Choroid plexus epithelial cell (primary cell): ENCODE measurements around the gene LRRC31.

ENCODE experiments used
- DNase-seq: peaks from one replicate; pipeline ENCODE4 v3.0.0-alpha.2; 2010; ENCODE audit warnings: low read depth
- H3K4me3 ChIP-seq: 2 replicates; pipeline ENCODE4 v1.5.1; 2011; ENCODE audit warnings: low read depth, mild to moderate bottlenecking, control low read depth, low read length, moderate library complexity
- TF ChIP-seq, protein P1 (sequence below): conservative IDR thresholded peaks from 2 replicates; pipeline ENCODE4 v1.5.1; 2011; ENCODE audit warnings: low read depth, mild to moderate bottlenecking, control low read depth, inconsistent platforms, low read length, moderate library complexity

Gene LRRC31

DNA sequence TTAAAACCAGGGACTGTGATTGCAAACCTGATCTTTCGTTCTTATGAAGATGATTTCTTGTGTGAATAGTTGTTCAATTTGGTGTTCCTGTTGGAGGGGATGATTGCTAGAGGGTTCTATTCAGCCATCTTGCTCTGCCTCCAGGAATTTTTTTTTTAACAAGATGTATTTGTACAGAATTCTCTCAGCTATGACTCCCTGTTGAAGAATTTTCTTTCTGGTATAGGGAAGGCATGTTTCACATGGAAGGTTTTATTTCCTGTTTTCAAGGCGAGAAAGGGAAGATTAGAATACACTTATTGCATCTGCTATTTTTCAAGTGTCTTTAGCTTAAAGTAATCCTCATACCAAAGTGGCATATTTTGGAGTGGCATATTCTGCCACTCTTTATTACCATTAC, 51.4 kb downstream of the LRRC31 start:
- TF ChIP-seq, protein P1, sequence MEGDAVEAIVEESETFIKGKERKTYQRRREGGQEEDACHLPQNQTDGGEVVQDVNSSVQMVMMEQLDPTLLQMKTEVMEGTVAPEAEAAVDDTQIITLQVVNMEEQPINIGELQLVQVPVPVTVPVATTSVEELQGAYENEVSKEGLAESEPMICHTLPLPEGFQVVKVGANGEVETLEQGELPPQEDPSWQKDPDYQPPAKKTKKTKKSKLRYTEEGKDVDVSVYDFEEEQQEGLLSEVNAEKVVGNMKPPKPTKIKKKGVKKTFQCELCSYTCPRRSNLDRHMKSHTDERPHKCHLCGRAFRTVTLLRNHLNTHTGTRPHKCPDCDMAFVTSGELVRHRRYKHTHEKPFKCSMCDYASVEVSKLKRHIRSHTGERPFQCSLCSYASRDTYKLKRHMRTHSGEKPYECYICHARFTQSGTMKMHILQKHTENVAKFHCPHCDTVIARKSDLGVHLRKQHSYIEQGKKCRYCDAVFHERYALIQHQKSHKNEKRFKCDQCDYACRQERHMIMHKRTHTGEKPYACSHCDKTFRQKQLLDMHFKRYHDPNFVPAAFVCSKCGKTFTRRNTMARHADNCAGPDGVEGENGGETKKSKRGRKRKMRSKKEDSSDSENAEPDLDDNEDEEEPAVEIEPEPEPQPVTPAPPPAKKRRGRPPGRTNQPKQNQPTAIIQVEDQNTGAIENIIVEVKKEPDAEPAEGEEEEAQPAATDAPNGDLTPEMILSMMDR = no peak
- H3K4me3 ChIP-seq = no peak overlapping the region
- DNase-seq = peak; percentile 65

DNA sequence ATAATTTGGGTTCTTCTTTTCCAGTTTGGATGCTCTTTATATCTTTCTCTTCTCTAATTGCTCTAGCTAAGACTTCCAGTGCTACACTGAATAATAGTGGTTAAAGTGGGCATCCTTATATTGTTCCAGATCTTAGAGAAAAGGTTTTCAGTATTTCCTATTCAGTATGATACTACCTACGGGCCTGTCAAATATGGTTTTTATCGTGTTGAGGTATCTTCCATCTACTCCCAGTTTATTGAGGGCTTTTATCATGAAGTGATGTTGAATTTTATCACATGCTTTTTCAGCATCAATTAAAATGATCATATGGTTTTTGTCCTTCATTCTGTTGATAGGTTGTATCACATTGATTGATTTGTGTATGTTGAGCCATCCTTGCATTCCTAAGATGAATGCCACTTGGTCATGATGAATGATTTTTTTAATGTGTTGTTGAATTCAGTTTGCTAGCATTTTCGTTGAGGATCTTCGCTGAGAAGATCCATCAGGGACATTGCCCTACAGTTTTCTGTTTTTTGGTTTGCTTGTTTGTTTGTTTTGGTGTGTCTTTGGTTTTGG, 54.1 kb downstream of the LRRC31 start:
- DNase-seq = no peak
- TF ChIP-seq, protein P1 = no peak
- H3K4me3 ChIP-seq = no peak overlapping the region

DNA sequence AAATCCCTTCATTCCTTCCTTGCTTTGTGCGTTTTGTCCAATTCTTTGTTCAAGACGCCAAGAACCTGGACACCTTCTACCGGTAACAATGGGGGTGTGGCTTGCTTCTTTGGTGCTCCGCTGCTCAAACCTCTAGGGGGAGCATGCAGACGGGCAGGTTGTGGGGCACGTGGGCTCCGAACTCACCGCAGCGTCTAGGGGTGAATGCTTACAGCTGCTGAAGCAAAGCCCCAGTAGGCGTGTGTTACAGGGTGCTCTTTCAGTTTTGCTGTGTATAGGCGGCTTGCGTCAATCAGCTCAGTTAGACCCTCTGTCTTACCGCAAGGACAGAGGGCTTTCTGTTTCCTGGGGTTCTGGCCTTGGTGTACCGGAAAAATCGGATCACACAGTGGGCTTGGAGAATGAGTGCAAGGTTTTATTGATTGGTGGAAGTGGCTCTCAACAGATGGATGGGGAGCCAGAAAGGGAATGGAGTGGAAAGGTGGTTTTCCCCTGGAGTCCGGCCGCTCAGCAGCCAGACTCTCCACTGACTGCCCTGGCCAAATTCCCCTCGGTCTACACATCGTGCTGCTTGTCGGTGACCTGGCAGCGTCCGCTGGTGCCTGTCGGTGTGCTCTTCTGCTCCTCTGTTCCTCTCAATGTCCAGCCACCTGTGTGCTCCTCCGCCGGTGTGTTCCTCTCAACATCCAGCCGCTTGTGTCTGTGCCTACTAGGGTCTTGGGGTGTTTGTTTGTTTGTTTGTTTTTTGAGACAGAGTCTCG, 55.8 kb downstream of the LRRC31 start:
- peak; percentile 37 for DNase-seq
- H3K4me3 ChIP-seq = peak overlapping the region; percentile 67
- TF ChIP-seq, protein P1 = peak; percentile 49

DNA sequence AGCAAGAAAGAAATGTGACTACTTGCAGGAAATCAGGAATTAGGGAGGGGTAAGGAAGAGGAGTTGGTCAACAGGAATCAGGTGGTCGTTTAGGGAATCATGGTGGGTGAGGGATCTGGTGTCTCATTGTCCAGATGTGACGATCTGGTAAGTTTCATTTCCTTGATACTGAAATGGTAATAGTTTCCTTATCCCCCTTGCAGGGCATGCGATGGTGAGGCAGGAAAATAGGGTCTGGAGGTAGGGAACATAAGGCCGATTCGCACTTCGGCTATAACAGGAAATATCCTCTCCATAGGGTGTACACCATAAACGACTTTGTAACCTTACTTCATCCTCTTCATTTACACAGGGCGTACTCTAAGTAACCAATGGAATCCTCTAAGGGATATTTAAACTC, 56.5 kb downstream of the LRRC31 start:
- TF ChIP-seq, protein P1 = no peak
- peak overlapping the region; percentile 67 for H3K4me3 ChIP-seq
- no peak for DNase-seq

DNA sequence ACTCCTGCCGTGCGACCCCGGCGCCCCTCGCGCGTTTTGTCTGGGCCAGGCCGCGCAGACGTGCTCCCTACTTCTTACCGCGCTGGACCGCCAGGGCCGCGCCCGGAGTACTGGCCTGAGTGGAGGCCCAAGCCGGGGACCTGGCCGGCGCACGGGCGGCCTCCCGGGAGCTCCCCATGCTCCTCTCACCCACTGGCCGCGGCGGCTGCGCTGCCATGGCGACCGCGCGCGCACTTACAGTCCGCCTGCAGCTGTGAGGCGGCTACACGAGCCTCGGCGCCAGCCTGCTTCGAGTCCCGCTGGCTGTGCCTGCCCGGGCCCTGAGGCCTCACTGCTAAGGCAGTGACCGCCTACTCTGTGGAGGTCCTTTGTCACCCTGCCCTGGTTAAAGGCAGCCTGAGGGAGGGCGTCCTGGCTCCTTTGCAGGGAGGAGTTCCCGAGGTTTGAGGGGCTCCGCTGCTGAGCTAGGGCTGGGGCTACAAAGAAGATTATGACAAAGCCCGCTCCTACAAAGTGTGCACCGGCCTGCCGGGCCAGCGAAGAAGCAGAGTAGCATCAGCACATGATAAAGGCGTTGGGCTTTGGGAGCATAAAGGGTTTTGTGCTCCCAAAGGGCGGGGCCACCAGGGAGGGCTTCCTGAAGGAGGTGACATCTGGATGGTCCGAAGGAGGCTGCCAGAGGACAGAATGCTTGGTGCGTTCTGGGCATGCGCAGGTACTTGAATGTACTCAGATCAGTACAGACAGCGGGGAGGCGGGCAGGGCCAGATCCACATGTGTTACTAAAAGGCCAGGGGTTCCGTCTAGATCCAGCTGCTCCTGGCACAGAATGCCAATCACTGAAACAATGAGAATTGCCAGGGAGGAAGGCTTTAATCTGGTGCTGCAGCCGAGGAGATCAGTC, 57.2 kb downstream of the LRRC31 start, which contains the start of the genes LRRC34 and LRRIQ4:
Gene LRRC34 (minus strand): TSS at position 573 of the 904 bp plus-strand sequence. CDS start 356 bp downstream, at position 217.
Gene LRRIQ4 (plus strand): TSS at position 539 of the 904 bp plus-strand sequence. CDS start 9,052 bp downstream, outside the sequence.
- peak within 1 kb of the TSS; percentile 67 for H3K4me3 ChIP-seq
- TF ChIP-seq, protein P1 = no peak
- DNase-seq = peak; percentile 89

DNA sequence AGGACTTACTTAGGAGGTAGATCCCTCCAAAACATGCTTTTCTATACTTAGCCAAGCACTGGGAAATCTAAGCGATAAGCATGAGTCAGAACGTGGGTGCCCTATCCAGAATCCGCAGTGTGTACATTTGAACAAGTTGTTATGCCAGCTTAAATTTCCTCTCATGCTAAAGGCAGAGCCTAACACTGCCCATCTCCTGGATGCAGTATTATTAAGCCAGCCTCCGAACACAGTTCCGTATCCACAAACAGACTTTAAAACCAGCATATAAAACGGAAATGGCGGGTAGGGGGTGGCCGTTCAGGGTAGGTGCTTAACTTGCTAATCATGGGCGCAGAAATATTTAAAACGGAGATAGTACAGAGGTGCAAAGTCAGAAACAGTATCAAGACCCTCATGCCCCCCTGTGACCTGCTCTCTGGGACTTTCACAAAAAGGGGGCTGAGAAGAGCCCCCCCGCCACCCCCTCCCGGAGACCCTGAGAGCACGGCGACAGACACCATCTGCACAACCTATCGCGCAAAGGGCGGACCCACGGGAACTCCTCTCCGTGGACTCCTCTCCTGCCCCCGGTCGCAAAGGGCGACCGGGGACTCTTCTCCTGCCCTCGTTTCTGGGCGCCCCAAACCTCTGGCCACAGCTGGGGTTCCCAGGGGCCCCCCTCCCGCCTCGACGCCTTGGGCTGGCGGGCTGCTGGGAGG, 58.0 kb downstream of the LRRC31 start:
- DNase-seq = peak; percentile 76
- peak overlapping the region; percentile 67 for H3K4me3 ChIP-seq
- TF ChIP-seq, protein P1 = no peak
